OCI-LY3 (cell line): ENCODE data around the gene PCSK2.

Experiments
- CTCF ChIP-seq: fragments of 200-600, 300-600 bp; sonication (generic); IDR thresholded peaks from 2 replicates; pipeline ENCODE4 v1.5.1; 2014; ENCODE audit warnings: antibody characterized with exemption, low read length, low read depth
- EZH2phosphoT487 ChIP-seq: fragments of 200-600 bp; shearing (Covaris generic); IDR thresholded peaks from 2 replicates; pipeline ENCODE4 v1.6.1; 2018; ENCODE audit warnings: antibody characterized with exemption, mixed run types, low read depth

- TF ChIP-seq CTCF (no peak), EZH2phosphoT487 (no peak)
Measured at GRCh38 chr20:17495826-17496225, 269.0 kb downstream of the PCSK2 start.
